GM12878 (cell line): ENCODE data around the gene PRX. TPM values are rescaled to one million over a fixed set of nuclear protein-coding genes. Genes with fewer than 3 reads are reported as not detected.

Experiments used
- ATAC-seq: fragments of 200-7000 bp; cut with Tn5 transposase; 3 replicates; pipeline ENCODE4 v1.9.1; 2020; ENCODE audit warnings: mild to moderate bottlenecking, moderate library complexity
- BruUV-seq: library from RNA; stranded (reverse); fragments of 400-500 nt; replicated peaks from 2 replicates; lab custom pipeline; 2021; lab: Mats Ljungman, UMichigan
- CTCF ChIA-PET: fragments of 300-600 bp; sonication (Branson Sonifier 250); formaldehyde crosslinking; extraction: SDS; loops from one replicate; lab custom pipeline; 2021; ENCODE audit warnings: inconsistent platforms; lab: Yijun Ruan, JAX
- POLR2A ChIA-PET: fragments of 350-600 bp; formaldehyde crosslinking; extraction: SDS; loops from one replicate; lab custom pipeline; 2021; ENCODE audit warnings: inconsistent platforms; lab: Charles Lee
- RAD21 ChIA-PET: fragments of 300-600 bp; sonication (Branson Sonifier 250); formaldehyde crosslinking; loops from one replicate; lab custom pipeline; 2023; ENCODE audit warnings: antibody characterized with exemption; ENCODE audit not compliant: unreplicated experiment; lab: Charles Lee
- SMC1A ChIA-PET: fragments of 300-600 bp; sonication (Branson Sonifier 250); formaldehyde crosslinking; loops from one replicate; lab custom pipeline; 2023; ENCODE audit not compliant: unreplicated experiment, uncharacterized antibody; lab: Charles Lee
- DNase-seq: peaks from one replicate; pipeline ENCODE4 v3.0.0-alpha.2; 2011; ENCODE audit warnings: low read depth, low spot score
- FAIRE-seq: peaks from 3 replicates; lab custom pipeline; 2011; peaks lifted over from hg19 to GRCh38; lab: Jason Lieb, UNC
- H2AFZ ChIP-seq: 2 replicates; pipeline ENCODE4 v1.6.0; 2011; ENCODE audit warnings: low read depth, low read length, control low read depth; ENCODE audit not compliant: control insufficient read depth
- H3K27ac ChIP-seq: 2 replicates; pipeline ENCODE4 v1.5.1; 2011; ENCODE audit warnings: control low read depth; ENCODE audit not compliant: control insufficient read depth, insufficient read depth
- H3K27me3 ChIP-seq, 2 experiments: replicated peaks in 1 of 2; 2 replicates each; pipeline versions ENCODE4 v1.6.0 to v1.6.1; 2011; ENCODE audit warnings: low read length in 1 of 2; ENCODE audit not compliant: control insufficient read depth in 2 of 2, insufficient read depth in 2 of 2
- H3K36me3 ChIP-seq, 2 experiments: 2 replicates each; pipeline ENCODE4 v1.5.1; 2011; ENCODE audit warnings: low read length in 1 of 2; ENCODE audit not compliant: control insufficient read depth in 2 of 2, insufficient read depth in 2 of 2
- H3K4me1 ChIP-seq: 2 replicates; pipeline ENCODE4 v1.6.1; 2011; ENCODE audit warnings: mild to moderate bottlenecking, low read length, moderate library complexity, mixed read lengths; ENCODE audit not compliant: control insufficient read depth, insufficient read depth
- H3K4me2 ChIP-seq: 2 replicates; pipeline ENCODE4 v1.6.0; 2011; ENCODE audit warnings: control low read depth; ENCODE audit not compliant: control insufficient read depth, insufficient read depth
- H3K4me3 ChIP-seq: fragments of 200-600 bp; sonication (generic); 2 replicates; pipeline ENCODE4 v1.5.1; 2016
- H3K79me2 ChIP-seq: 2 replicates; pipeline ENCODE4 v1.6.0; 2011; ENCODE audit warnings: low read length; ENCODE audit not compliant: control insufficient read depth, insufficient read depth
- H3K9ac ChIP-seq: 2 replicates; pipeline ENCODE4 v1.8.0; 2011; ENCODE audit warnings: low read length, control low read depth, mixed read lengths; ENCODE audit not compliant: control insufficient read depth, insufficient read depth
- H3K9me3 ChIP-seq: replicated peaks from 3 replicates; pipeline ENCODE4 v1.5.1; 2011; ENCODE audit warnings: mild to moderate bottlenecking, low read length; ENCODE audit not compliant: control insufficient read depth, insufficient read depth
- H4K20me1 ChIP-seq: 2 replicates; pipeline ENCODE4 v1.6.0; 2011; ENCODE audit not compliant: control insufficient read depth, insufficient read depth
- GABPA ChIP-seq: IDR thresholded peaks from 2 replicates; pipeline ENCODE4 v1.6.1; 2014; ENCODE audit warnings: antibody characterized with exemption, low read depth, mild to moderate bottlenecking, inconsistent platforms
- HDAC6 ChIP-seq: fragments of 200-600 bp; sonication (generic); IDR thresholded peaks from one replicate; pipeline ENCODE4 v1.8.0; 2017; ENCODE audit warnings: antibody characterized with exemption; ENCODE audit not compliant: unreplicated experiment
- NFXL1 ChIP-seq: fragments of 450-650 bp; IDR thresholded peaks from 2 replicates; pipeline ENCODE4 v1.6.1; 2017; ENCODE audit warnings: antibody characterized with exemption, mild to moderate bottlenecking, borderline replicate concordance
- RCOR1 ChIP-seq: conservative IDR thresholded peaks from 2 replicates; pipeline ENCODE4 v1.6.1; 2012; ENCODE audit warnings: low read depth, low read length, improper control_type of control experiment
- SP1 ChIP-seq: IDR thresholded peaks from one replicate; pipeline ENCODE4 v1.6.1; 2011; ENCODE audit warnings: low read depth, low read length
- TCF12 ChIP-seq: IDR thresholded peaks from 2 replicates; pipeline ENCODE4 v1.6.1; 2011; ENCODE audit warnings: low read depth, mild to moderate bottlenecking, low read length
- TCF3 ChIP-seq: IDR thresholded peaks from 2 replicates; pipeline ENCODE4 v1.6.1; 2012; ENCODE audit warnings: low read depth, mild to moderate bottlenecking, low read length, borderline replicate concordance; ENCODE audit not compliant: insufficient read depth
- YBX1 ChIP-seq: fragments of 450-650 bp; IDR thresholded peaks from 2 replicates; pipeline ENCODE4 v1.6.1; 2016; ENCODE audit warnings: antibody characterized with exemption
- WGBS: methylation state at CpG from one replicate; pipeline ENCODE4 v1.1.6; 2016; ENCODE audit warnings: low lambda C conversion rate; ENCODE audit not compliant: insufficient replicate concordance, insufficient coverage; ENCODE audit errors: missing lambda C conversion rate; 5-methylcytosine and 5-hydroxymethylcytosine counted together
- in situ Hi-C: fragments of 300-500 bp; cut with MboI; formaldehyde crosslinking; loops from 9 replicates; pipeline ENCODE4 v1.14.3; 2018; ENCODE audit warnings: mixed read lengths
- intact Hi-C: fragments of 100-400 bp; cut with micrococcal nuclease; formaldehyde crosslinking; loops from one replicate; pipeline ENCODE4 v1.14.2; 2022; ENCODE audit not compliant: unreplicated experiment
- polyA plus RNA-seq, 11 experiments: library from polyadenylated mRNA; depleted of rRNA in 4 of 11; unstranded in 6 of 11; stranded (reverse) in 5 of 11; fragments of >200 nt; fragmentation: Nextera tagmentation in 4 of 11; fragmentation: Illumina TruSeq in 1 of 11; extraction: Ambion mirVana in 4 of 11; extraction: Trizol in 1 of 11; gene quantifications; 1 replicate in 1 of 11; 2 replicates in 10 of 11; pipeline versions ENCODE4 v1.2.1 to v1.2.3, GENCODE V29; 2011 to 2016; ENCODE audit warnings: inconsistent platforms in 2 of 11, missing spikeins in 2 of 11, low read depth in 1 of 11
- total RNA-seq, 4 experiments: library from RNA; depleted of rRNA in 3 of 4; stranded (reverse); fragments of >200 nt in 3 of 4; fragmentation: Illumina TruSeq in 1 of 4; extraction: Trizol in 1 of 4; gene quantifications; 2 replicates each; pipeline versions ENCODE4 v1.2.1 to v1.2.3, GENCODE V29; 2013 to 2021
- TF ChIP-seq, protein P1 (sequence below): fragments of 450-650 bp; IDR thresholded peaks from 2 replicates; pipeline ENCODE4 v1.6.1; 2017; ENCODE audit warnings: mild to moderate bottlenecking, low read depth, inconsistent platforms; ENCODE audit not compliant: poor library complexity, severe bottlenecking
- TF ChIP-seq, protein P2 (sequence below), 3 experiments: IDR thresholded peaks in 2 of 3; conservative IDR thresholded peaks in 1 of 3; 2 replicates each; pipeline ENCODE4 v1.5.1; 2011; ENCODE audit warnings: low read depth in 3 of 3, low read length in 3 of 3, mild to moderate bottlenecking in 3 of 3, control low read depth in 2 of 3, moderate library complexity in 2 of 3, inconsistent platforms in 1 of 3, mixed read lengths in 1 of 3; ENCODE audit not compliant: control insufficient read depth in 2 of 3, insufficient read depth in 1 of 3; ENCODE audit errors: extremely low read depth in 1 of 3
- TF ChIP-seq, protein P3 (sequence below): IDR thresholded peaks from 2 replicates; pipeline ENCODE4 v1.6.1; 2012; ENCODE audit warnings: low read depth, low read length, improper control_type of control experiment
- TF ChIP-seq, protein P4 (sequence below): IDR thresholded peaks from 2 replicates; pipeline ENCODE4 v1.6.1; 2012; ENCODE audit warnings: low read length, inconsistent platforms

The PRX gene
- total and polyA plus RNA-seq, 10 of the 15 experiments (the other 5 are each of a cell fraction or from before 2014, with no cell fraction given), result 0.02 to 1.4 (median 0.54) TPM; not detected in 1

DNA sequence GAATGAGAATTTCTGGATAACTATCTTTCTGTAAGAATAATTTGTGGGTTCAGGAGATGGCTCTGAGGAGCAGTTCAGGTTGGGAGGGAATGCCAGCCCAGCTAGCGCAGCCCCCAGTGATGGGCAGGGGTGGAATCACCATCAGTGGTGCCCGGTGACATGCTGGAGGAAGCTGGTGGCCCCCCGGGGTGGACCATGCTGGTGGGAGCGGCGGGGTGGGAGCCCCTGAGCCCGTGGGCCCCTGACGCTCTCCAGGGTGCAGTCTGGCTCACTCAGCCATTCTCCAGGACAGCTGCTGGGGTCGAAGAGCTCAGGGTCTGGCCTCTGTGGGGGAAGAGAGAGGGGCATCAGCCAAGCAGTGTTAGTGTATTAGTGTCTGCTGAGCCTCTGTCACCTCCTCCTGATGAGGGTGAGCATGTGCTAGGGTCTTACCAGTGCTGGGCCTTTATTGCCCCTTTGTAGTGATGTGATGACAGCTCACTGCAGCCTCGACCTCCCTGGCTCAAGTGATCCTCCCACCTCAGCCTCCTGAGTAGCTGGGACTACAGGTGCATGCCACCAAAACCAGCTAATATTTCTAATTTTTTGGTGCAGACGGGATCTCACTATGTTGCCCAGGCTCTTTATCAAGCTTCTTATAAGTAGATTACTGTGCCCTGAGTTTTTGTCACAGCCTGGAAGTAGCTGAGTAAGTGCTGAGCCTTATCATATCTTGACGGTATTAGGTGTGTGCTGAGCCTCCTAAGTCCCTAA lies 33.6 kb downstream of the PRX start:
- ChIA-PET SMC1A (no interaction called here), RAD21 (interaction anchor here (1.5 kb wide), 1 partner anchor 74 kb away, joined by 5 read pairs; no protein-coding TSS in a partner anchor), CTCF (interaction anchor here (1.1 kb wide), 2 partner anchors 74 to 239 kb away, joined by 3 to 4 read pairs; no protein-coding TSS in a partner anchor)
- TF ChIP-seq, protein P1, sequence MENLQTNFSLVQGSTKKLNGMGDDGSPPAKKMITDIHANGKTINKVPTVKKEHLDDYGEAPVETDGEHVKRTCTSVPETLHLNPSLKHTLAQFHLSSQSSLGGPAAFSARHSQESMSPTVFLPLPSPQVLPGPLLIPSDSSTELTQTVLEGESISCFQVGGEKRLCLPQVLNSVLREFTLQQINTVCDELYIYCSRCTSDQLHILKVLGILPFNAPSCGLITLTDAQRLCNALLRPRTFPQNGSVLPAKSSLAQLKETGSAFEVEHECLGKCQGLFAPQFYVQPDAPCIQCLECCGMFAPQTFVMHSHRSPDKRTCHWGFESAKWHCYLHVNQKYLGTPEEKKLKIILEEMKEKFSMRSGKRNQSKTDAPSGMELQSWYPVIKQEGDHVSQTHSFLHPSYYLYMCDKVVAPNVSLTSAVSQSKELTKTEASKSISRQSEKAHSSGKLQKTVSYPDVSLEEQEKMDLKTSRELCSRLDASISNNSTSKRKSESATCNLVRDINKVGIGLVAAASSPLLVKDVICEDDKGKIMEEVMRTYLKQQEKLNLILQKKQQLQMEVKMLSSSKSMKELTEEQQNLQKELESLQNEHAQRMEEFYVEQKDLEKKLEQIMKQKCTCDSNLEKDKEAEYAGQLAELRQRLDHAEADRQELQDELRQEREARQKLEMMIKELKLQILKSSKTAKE, result no peak
- TF ChIP-seq YBX1, result no peak
- TF ChIP-seq TCF12, result no peak
- TF ChIP-seq GABPA, result no peak
- TF ChIP-seq, protein P2, sequence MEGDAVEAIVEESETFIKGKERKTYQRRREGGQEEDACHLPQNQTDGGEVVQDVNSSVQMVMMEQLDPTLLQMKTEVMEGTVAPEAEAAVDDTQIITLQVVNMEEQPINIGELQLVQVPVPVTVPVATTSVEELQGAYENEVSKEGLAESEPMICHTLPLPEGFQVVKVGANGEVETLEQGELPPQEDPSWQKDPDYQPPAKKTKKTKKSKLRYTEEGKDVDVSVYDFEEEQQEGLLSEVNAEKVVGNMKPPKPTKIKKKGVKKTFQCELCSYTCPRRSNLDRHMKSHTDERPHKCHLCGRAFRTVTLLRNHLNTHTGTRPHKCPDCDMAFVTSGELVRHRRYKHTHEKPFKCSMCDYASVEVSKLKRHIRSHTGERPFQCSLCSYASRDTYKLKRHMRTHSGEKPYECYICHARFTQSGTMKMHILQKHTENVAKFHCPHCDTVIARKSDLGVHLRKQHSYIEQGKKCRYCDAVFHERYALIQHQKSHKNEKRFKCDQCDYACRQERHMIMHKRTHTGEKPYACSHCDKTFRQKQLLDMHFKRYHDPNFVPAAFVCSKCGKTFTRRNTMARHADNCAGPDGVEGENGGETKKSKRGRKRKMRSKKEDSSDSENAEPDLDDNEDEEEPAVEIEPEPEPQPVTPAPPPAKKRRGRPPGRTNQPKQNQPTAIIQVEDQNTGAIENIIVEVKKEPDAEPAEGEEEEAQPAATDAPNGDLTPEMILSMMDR (IDR thresholded peaks at IDR 0.05 in 2 of 3, conservative IDR thresholded peaks at IDR 0.05 in 1 of 3; ENCODE audit: control insufficient read depth in 2 of 3, extremely low read depth in 1 of 3, insufficient read depth in 1 of 3, low read depth in 3 of 3, low read length in 3 of 3), result no peak
- TF ChIP-seq TCF3, result no peak
- no peak for TF ChIP-seq HDAC6
- TF ChIP-seq NFXL1, result no peak
- no peak for TF ChIP-seq SP1
- TF ChIP-seq, protein P3, sequence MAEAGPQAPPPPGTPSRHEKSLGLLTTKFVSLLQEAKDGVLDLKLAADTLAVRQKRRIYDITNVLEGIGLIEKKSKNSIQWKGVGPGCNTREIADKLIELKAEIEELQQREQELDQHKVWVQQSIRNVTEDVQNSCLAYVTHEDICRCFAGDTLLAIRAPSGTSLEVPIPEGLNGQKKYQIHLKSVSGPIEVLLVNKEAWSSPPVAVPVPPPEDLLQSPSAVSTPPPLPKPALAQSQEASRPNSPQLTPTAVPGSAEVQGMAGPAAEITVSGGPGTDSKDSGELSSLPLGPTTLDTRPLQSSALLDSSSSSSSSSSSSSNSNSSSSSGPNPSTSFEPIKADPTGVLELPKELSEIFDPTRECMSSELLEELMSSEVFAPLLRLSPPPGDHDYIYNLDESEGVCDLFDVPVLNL, result no peak
- TF ChIP-seq, protein P4, sequence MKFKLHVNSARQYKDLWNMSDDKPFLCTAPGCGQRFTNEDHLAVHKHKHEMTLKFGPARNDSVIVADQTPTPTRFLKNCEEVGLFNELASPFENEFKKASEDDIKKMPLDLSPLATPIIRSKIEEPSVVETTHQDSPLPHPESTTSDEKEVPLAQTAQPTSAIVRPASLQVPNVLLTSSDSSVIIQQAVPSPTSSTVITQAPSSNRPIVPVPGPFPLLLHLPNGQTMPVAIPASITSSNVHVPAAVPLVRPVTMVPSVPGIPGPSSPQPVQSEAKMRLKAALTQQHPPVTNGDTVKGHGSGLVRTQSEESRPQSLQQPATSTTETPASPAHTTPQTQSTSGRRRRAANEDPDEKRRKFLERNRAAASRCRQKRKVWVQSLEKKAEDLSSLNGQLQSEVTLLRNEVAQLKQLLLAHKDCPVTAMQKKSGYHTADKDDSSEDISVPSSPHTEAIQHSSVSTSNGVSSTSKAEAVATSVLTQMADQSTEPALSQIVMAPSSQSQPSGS, result no peak
- TF ChIP-seq RCOR1, result no peak

More for the DNA sequence above, 33.6 kb downstream of the PRX start:
- H4K20me1 ChIP-seq, result no peaks in the 10 kb centered on the region
- no peak overlapping the region for H3K27ac ChIP-seq
- ATAC-seq, result no peak
- WGBS, result 57% methylated on average over 8 of the region's 11 CpGs
- FAIRE-seq, result no peak
- no peak overlapping the region for H3K4me3 ChIP-seq
- no peaks in the 10 kb centered on the region for H3K4me1 ChIP-seq
- H3K9ac ChIP-seq, result no peak overlapping the region
- no peaks in the 10 kb centered on the region for H3K27me3 ChIP-seq
- no peaks in the 10 kb centered on the region for H3K36me3 ChIP-seq
- in situ Hi-C loops, result no loop called here
- no peak for DNase-seq
- BruUV-seq, result no TSS peak
- no peak overlapping the region for H3K4me2 ChIP-seq
- no peak overlapping the region for H2AFZ ChIP-seq
- no peaks in the 10 kb centered on the region for H3K79me2 ChIP-seq
- intact Hi-C loops, result no loop called here
- H3K9me3 ChIP-seq, result no peaks in the 10 kb centered on the region
- POLR2A ChIA-PET, result no interaction called here
